Progenitor cell of endocrine pancreas (in vitro differentiated cells): ENCODE measurements around the gene ADA. TPM values are rescaled to one million over a fixed set of nuclear protein-coding genes. Genes with fewer than 3 reads are reported as not detected.
A peak's percentile ranks its signal among the peaks of the same experiment; 100 is the strongest.

Source experiments
- DNase-seq: peaks from one replicate; pipeline ENCODE4 v3.0.0; 2021; ENCODE audit warnings: low spot score; ENCODE audit not compliant: unreplicated experiment
- H3K27ac Mint-ChIP-seq: 2 replicates; pipeline ENCODE4 v1.8.0; 2021; ENCODE audit warnings: mild to moderate bottlenecking, moderate library complexity, mixed read lengths
- H3K27me3 Mint-ChIP-seq: 2 replicates; pipeline ENCODE4 v1.8.0; 2021; ENCODE audit warnings: mixed read lengths
- H3K36me3 Mint-ChIP-seq: 2 replicates; pipeline ENCODE4 v1.8.0; 2022; ENCODE audit warnings: mixed read lengths; ENCODE audit not compliant: insufficient read depth
- H3K4me1 Mint-ChIP-seq: 2 replicates; pipeline ENCODE4 v1.8.0; 2021; ENCODE audit warnings: low read depth, mixed read lengths
- H3K4me3 Mint-ChIP-seq: 2 replicates; pipeline ENCODE4 v1.8.0; 2021; ENCODE audit warnings: low read depth, mild to moderate bottlenecking, moderate library complexity, mixed read lengths
- H3K9me3 Mint-ChIP-seq: 2 replicates; pipeline ENCODE4 v1.8.0; 2021; ENCODE audit warnings: low read depth, mixed read lengths
- CTCF ChIP-seq: fragments of 200-600 bp; sonication (generic); IDR thresholded peaks from one replicate; pipeline ENCODE4 v1.5.0; 2021; ENCODE audit warnings: antibody characterized with exemption, mild to moderate bottlenecking; ENCODE audit not compliant: unreplicated experiment
- total RNA-seq: library from RNA; stranded (reverse); gene quantifications from 2 replicates; pipeline ENCODE4 v1.2.1, GENCODE V29; 2021

The ADA gene
- total RNA-seq, 1 donor from 2014 or later: 11.4 TPM

DNA sequence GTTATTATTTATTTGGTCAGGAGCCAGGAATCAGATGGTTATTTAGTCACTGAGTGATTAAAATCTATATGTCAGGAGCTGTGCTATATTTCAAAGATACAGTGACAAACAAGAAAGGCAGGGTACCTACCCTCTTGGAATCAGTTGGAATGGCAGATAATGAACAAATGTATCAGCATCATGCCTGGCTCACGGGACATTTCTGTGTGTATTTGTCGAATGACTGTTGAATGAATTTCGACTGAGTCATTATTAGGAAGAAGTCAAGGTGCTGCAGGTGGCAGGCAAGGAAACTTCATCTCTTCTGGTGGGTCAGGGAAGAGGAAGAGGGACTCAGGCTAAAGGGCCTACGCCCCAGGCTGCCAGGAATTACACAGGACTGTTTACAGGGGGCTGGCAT is 55.5 kb downstream of the ADA start:
- Mint-ChIP-seq H3K36me3 (peaks cover 9% of the 10 kb centered on the region), H3K27me3 (no peaks in the 10 kb centered on the region), H3K9me3 (no peaks in the 10 kb centered on the region), H3K4me1 (no peaks in the 10 kb centered on the region), H3K4me3 (no peak overlapping the region), H3K27ac (no peak overlapping the region)
- no peak for DNase-seq
- TF ChIP-seq CTCF: no peak

GRCh38 chr20:44594730-44595129 is 56.8 kb downstream of the ADA start:
- H3K27ac Mint-ChIP-seq: no peak overlapping the region

DNA sequence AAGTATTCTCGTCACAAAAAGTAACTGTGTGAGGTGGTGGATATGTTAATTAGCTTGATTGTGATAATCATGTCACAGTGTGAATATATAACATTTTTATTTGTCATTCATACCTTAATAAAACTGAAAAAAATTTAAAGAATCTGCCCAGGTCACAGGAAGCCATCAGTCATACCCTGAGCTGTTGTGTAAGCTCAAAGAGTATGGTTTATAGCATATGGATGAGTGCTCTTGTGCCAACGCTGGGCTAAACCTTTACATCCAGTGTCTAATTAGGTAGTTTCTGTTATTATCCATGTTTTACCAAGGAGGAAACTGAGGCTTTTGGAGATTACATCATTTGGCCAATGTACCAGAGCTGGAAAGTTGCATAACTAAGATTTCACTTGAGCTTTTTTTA is 57.7 kb downstream of the ADA start:
- peaks cover 9% of the 10 kb centered on the region for H3K36me3 Mint-ChIP-seq
- no peaks in the 10 kb centered on the region for H3K27me3 Mint-ChIP-seq
- H3K4me1 Mint-ChIP-seq: no peaks in the 10 kb centered on the region
- no peak overlapping the region for H3K4me3 Mint-ChIP-seq
- DNase-seq: no peak
- no peaks in the 10 kb centered on the region for H3K9me3 Mint-ChIP-seq
- no peak for TF ChIP-seq CTCF
- peak overlapping the region; percentile 38 for H3K27ac Mint-ChIP-seq

More at GRCh38 chr20:44594730-44595129, 56.8 kb downstream of the ADA start:
- no peak overlapping the region for H3K4me3 Mint-ChIP-seq
- H3K9me3 Mint-ChIP-seq: no peaks in the 10 kb centered on the region
- DNase-seq: no peak
- H3K4me1 Mint-ChIP-seq: no peaks in the 10 kb centered on the region
- peaks cover 9% of the 10 kb centered on the region for H3K36me3 Mint-ChIP-seq
- no peak for TF ChIP-seq CTCF
- no peaks in the 10 kb centered on the region for H3K27me3 Mint-ChIP-seq

- no peak for TF ChIP-seq CTCF
- H3K4me1 Mint-ChIP-seq: peaks cover 2% of the 10 kb centered on the region
- no peak overlapping the region for H3K27ac Mint-ChIP-seq
- H3K4me3 Mint-ChIP-seq: no peak overlapping the region
- no peaks in the 10 kb centered on the region for H3K27me3 Mint-ChIP-seq
- no peaks in the 10 kb centered on the region for H3K9me3 Mint-ChIP-seq
- DNase-seq: no peak
- H3K36me3 Mint-ChIP-seq: peaks cover 9% of the 10 kb centered on the region
Measured at GRCh38 chr20:44592366-44592765, 59.1 kb downstream of the ADA start.

GRCh38 chr20:44590980-44591778 is 60.3 kb downstream of the ADA start:
- no peak for TF ChIP-seq CTCF
- H3K4me1 Mint-ChIP-seq: peaks cover 2% of the 10 kb centered on the region
- no peak for DNase-seq
- no peak overlapping the region for H3K27ac Mint-ChIP-seq
- peaks cover 9% of the 10 kb centered on the region for H3K36me3 Mint-ChIP-seq
- H3K4me3 Mint-ChIP-seq: no peak overlapping the region
- H3K9me3 Mint-ChIP-seq: no peaks in the 10 kb centered on the region
- H3K27me3 Mint-ChIP-seq: no peaks in the 10 kb centered on the region
